Astrocyte of the cerebellum (primary cell): ENCODE data around the gene SLC25A40.
"Not testable (repeated sequence)": the region's sequence is repeated elsewhere in the genome, so short reads cannot be mapped to it uniquely, and the experiment has no call there.

Experiments used
- DNase-seq: peaks from one replicate; pipeline ENCODE4 v3.0.0-alpha.2; 2011; ENCODE audit warnings: low read depth
- H3K4me3 ChIP-seq: 2 replicates; pipeline ENCODE4 v1.5.1; 2011; ENCODE audit warnings: mild to moderate bottlenecking, low read depth, low read length, moderate library complexity
- CTCF ChIP-seq: IDR thresholded peaks from 2 replicates; pipeline ENCODE4 v1.5.1; 2012; ENCODE audit warnings: low read length, low read depth, moderate library complexity, mild to moderate bottlenecking; ENCODE audit errors: missing control alignments
- in situ Hi-C: cut with HindIII; loops from 2 replicates; pipeline ENCODE4 v1.10.0; 2017; ENCODE audit warnings: low sequenced_read_pairs

Gene SLC25A40

GRCh38 chr7:87876040-87876868, at the start of gene SLC25A40, which contains the start of gene DBF4:
TSS of gene SLC25A40 (minus strand) at chr7:87876360. CDS start at chr7:87858727, 17,633 bp downstream.
TSS of gene DBF4 (plus strand) at chr7:87876493. CDS start at chr7:87876733, 240 bp downstream.
- in situ Hi-C loops, result no loop called here
- DNase-seq, result peak; percentile 87
- peak within 1 kb of the TSS; percentile 87 for H3K4me3 ChIP-seq
- TF ChIP-seq CTCF, result no peak

- DNase-seq, H3K4me3 ChIP-seq, in situ Hi-C loops: not testable (repeated sequence)
Measured at GRCh38 chr7:87922759-87923395, 46.7 kb upstream of the SLC25A40 start.

- TF ChIP-seq CTCF, result no peak
- H3K4me3 ChIP-seq, result no peak overlapping the region
- in situ Hi-C loops, result no loop called here
Measured at GRCh38 chr7:87920578-87920977, 44.4 kb upstream of the SLC25A40 start.

GRCh38 chr7:87919875-87920274, 43.7 kb upstream of the SLC25A40 start:
- no peak overlapping the region for H3K4me3 ChIP-seq
- in situ Hi-C loops, result no loop called here
- TF ChIP-seq CTCF, result no peak
- DNase-seq, result no peak

More at GRCh38 chr7:87920578-87920977, 44.4 kb upstream of the SLC25A40 start:
- no peak for DNase-seq

GRCh38 chr7:87918740-87919139, 42.6 kb upstream of the SLC25A40 start:
- no peak overlapping the region for H3K4me3 ChIP-seq
- in situ Hi-C loops, result no loop called here
- TF ChIP-seq CTCF, result no peak

GRCh38 chr7:87912121-87912520, 36.0 kb upstream of the SLC25A40 start:
- DNase-seq, result no peak
- TF ChIP-seq CTCF, result no peak
- in situ Hi-C loops, result no loop called here
- no peak overlapping the region for H3K4me3 ChIP-seq

More at GRCh38 chr7:87918740-87919139, 42.6 kb upstream of the SLC25A40 start:
- DNase-seq, result no peak

GRCh38 chr7:87908814-87909213, 32.7 kb upstream of the SLC25A40 start:
- in situ Hi-C loops, H3K4me3 ChIP-seq, DNase-seq: not testable (repeated sequence)

- DNase-seq, in situ Hi-C loops, H3K4me3 ChIP-seq: not testable (repeated sequence)
Measured at GRCh38 chr7:87907136-87907906, 31.2 kb upstream of the SLC25A40 start.
